PC-3 (cell line): Measurements from ENCODE around the gene MALRD1.

Experiments used
- CTCF ChIP-seq: fragments of 300-600 bp; sonication (generic); conservative IDR thresholded peaks from 2 replicates; pipeline ENCODE4 v1.5.1; 2017; ENCODE audit warnings: antibody characterized with exemption, low read depth, mild to moderate bottlenecking, low read length
- EZH2 ChIP-seq: fragments of 300-600 bp; sonication (generic); IDR thresholded peaks from one replicate; pipeline ENCODE4 v1.6.1; 2017; ENCODE audit warnings: antibody characterized with exemption, mild to moderate bottlenecking, low read length; ENCODE audit not compliant: unreplicated experiment
- EZH2phosphoT487 ChIP-seq: fragments of 300-600 bp; sonication (generic); IDR thresholded peaks from 2 replicates; pipeline ENCODE4 v1.6.1; 2018; ENCODE audit warnings: mild to moderate bottlenecking, antibody characterized with exemption, low read length, borderline replicate concordance

DNA sequence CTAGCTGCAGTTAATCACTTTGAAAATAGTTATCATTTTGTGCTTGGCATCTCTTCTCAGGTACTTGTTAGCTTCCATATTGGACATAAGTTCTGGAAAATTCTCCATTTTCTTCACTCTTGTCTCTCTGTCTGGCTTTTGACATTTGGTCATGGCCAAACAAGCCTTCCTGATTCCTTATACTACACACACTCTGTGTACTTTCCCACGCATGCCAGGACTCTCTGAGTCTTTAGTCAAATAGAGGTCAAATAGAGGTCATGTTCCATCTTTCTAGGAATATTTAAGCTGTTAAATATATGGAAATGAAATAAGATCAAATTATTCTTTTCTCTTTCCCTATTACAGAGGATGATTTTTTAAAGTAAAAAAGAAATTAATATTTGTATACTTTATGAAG is 532.1 kb downstream of the MALRD1 start:
- no peak for TF ChIP-seq CTCF
- no peak for TF ChIP-seq EZH2
- TF ChIP-seq EZH2phosphoT487 = no peak
